Neural cell (in vitro differentiated cells): ENCODE measurements around the gene ITK.

Experiments used
- CTCF ChIP-seq: fragments of 450-650 bp; IDR thresholded peaks from 2 replicates; pipeline ENCODE4 v1.5.1; 2014; ENCODE audit warnings: antibody characterized with exemption, mild to moderate bottlenecking, moderate library complexity; ENCODE audit not compliant: poor library complexity, severe bottlenecking
- EP300 ChIP-seq: fragments of 450-650 bp; conservative IDR thresholded peaks from 2 replicates; pipeline ENCODE4 v1.6.1; 2014; ENCODE audit warnings: antibody characterized with exemption, mild to moderate bottlenecking, moderate library complexity; ENCODE audit not compliant: poor library complexity, severe bottlenecking
- POLR2AphosphoS5 ChIP-seq: IDR thresholded peaks from 2 replicates; pipeline ENCODE4 v1.6.1; 2012
- RAD21 ChIP-seq: fragments of 450-650 bp; conservative IDR thresholded peaks from 2 replicates; pipeline ENCODE4 v1.6.1; 2014; ENCODE audit warnings: antibody characterized with exemption, mild to moderate bottlenecking, moderate library complexity
- TAF1 ChIP-seq: IDR thresholded peaks from 2 replicates; pipeline ENCODE4 v1.6.1; 2012; ENCODE audit warnings: low read depth
- TF ChIP-seq, protein P1 (sequence below): IDR thresholded peaks from 2 replicates; pipeline ENCODE4 v1.6.1; 2012; ENCODE audit warnings: borderline replicate concordance

GRCh38 chr5:157283434-157283833, 102.8 kb downstream of the ITK start:
- no peak for TF ChIP-seq CTCF
- no peak for TF ChIP-seq TAF1
- TF ChIP-seq POLR2AphosphoS5: no peak
- TF ChIP-seq EP300: no peak
- TF ChIP-seq RAD21: no peak
- TF ChIP-seq, protein P1, sequence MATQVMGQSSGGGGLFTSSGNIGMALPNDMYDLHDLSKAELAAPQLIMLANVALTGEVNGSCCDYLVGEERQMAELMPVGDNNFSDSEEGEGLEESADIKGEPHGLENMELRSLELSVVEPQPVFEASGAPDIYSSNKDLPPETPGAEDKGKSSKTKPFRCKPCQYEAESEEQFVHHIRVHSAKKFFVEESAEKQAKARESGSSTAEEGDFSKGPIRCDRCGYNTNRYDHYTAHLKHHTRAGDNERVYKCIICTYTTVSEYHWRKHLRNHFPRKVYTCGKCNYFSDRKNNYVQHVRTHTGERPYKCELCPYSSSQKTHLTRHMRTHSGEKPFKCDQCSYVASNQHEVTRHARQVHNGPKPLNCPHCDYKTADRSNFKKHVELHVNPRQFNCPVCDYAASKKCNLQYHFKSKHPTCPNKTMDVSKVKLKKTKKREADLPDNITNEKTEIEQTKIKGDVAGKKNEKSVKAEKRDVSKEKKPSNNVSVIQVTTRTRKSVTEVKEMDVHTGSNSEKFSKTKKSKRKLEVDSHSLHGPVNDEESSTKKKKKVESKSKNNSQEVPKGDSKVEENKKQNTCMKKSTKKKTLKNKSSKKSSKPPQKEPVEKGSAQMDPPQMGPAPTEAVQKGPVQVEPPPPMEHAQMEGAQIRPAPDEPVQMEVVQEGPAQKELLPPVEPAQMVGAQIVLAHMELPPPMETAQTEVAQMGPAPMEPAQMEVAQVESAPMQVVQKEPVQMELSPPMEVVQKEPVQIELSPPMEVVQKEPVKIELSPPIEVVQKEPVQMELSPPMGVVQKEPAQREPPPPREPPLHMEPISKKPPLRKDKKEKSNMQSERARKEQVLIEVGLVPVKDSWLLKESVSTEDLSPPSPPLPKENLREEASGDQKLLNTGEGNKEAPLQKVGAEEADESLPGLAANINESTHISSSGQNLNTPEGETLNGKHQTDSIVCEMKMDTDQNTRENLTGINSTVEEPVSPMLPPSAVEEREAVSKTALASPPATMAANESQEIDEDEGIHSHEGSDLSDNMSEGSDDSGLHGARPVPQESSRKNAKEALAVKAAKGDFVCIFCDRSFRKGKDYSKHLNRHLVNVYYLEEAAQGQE: no peak
